Dermis blood vessel endothelial cell (primary cell): Measurements from ENCODE around the gene SH3BP4. TPM values are rescaled to one million over a fixed set of nuclear protein-coding genes. Genes with fewer than 3 reads are reported as not detected.

ENCODE experiments used
- DNase-seq: peaks from one replicate; pipeline ENCODE4 v3.0.0; 2010
- total RNA-seq: library from RNA; depleted of rRNA; stranded (reverse); fragments of >200 nt; gene quantifications from 2 replicates; pipeline ENCODE4 v1.2.3, GENCODE V29; 2014

Gene SH3BP4
- total RNA-seq, 1 donor from 2014 or later, result 35.4 TPM

DNA sequence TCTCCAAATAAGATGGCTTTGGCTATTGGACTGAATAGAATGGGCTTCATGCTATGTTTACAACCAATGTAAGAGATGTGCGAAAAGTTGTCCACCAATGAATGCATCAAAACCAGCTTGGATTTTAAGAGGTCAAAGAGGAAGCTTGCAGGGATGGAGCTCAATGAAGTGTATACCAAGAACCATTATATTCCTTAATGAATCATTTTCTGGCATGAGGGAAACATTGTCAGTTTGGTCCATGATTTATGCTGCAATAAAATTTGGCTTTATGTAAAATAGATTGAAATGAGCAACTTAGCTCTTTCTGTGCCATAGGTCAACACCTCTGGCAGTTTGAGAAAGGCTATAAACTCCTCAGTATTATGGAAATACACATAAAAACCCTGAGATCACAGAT, 107.3 kb downstream of the SH3BP4 start:
- no peak for DNase-seq

DNA sequence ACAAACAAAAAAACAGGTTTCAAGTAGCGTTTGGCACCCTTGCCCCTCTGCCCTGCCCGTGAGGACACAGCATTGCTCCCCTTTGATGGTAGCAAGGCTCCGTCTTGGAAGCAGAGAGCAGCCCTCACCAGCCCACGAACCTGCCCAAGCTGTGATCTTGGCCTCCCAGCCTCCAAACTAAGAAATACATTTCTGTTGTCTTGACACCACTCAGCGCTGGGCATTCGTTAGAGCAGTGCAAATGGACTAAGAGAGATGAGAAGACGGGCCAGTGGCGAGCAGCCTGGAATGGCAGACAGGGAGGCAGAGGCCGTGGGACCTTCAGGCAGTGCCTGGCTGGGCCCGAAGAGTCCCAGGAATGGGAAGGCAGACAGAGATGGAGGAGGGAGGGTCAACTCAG, 109.8 kb downstream of the SH3BP4 start:
- no peak for DNase-seq

DNA sequence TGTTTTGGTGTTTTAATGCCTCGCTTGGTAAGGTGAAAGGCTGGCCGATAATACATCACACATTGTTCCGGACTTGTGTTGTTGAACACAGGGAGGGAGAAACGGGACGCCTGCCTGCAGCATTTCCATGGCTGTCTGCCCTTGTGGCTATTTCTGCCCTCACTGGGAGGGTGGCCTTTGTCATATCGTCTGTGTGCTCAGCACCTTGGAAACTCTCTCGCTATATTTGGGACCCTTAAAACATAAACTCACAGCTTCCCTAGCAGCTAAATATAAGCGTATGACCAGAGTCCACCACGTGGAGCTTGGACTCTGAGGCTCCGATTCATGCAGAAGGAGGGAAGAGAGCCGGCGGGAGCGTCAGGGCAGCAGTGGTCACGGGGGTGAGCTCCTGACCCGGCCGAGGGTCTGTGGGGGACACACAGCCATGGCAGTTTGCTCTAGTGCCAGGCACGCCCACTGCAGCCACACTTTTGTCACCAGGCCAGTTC, 111.7 kb downstream of the SH3BP4 start:
- DNase-seq, result no peak

DNA sequence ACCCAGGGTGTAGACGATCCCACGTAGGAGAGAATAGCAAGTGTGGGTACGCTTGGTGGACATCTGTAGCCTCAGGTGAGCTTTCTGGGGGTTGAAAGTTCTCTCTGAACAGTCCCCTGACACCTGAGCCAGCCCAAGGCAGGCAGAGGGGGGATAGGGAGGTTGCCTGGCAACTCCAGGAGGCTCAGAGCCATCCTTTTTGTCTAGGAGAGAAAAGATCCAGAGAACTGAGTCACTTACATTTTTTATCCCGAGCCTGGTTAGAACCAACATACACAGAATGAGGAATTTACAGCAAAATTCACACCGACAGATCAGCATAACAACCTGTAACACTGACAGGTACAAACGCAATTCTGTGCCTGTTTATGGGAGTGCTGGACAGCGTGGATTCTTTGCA, 113.2 kb downstream of the SH3BP4 start:
- no peak for DNase-seq

DNA sequence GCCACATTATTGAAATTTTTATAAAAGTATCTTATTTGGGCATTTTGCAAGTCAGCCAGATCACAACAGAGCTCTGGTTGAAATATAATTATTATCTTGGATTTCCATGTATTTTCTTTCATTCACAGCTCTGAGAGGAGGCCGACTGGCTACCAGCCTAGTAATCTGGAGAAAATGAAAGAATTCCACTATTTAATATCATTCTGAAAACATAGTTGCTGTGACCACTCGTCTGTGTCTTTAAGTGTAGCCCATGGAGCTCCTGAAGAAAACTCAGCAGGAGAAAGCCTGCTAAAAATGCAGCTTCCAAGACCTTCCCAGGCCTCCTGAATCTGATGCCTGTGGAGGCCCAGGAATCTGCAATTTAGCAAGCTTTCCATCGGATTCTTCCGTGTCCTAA, 114.7 kb downstream of the SH3BP4 start:
- DNase-seq, result no peak

DNA sequence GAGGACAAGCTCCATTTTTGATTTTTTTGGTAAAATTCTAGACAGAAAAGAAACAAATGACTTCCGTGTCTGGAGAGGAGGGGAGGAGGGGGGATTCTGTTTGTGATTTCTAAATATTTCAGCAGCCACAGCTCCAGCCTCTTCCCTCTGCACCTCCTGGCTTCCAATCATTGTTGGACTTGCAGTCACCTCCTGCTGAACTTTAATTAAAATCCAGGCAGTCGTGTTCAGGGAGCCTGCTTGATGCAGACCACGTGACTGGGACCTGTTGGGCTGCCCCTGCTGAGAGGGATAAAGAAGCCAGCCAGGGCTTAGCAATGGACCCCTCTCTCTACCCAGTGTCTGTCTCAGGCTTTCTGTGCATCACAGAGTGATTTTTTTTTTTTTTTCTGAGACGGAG, 115.1 kb downstream of the SH3BP4 start:
- no peak for DNase-seq

DNA sequence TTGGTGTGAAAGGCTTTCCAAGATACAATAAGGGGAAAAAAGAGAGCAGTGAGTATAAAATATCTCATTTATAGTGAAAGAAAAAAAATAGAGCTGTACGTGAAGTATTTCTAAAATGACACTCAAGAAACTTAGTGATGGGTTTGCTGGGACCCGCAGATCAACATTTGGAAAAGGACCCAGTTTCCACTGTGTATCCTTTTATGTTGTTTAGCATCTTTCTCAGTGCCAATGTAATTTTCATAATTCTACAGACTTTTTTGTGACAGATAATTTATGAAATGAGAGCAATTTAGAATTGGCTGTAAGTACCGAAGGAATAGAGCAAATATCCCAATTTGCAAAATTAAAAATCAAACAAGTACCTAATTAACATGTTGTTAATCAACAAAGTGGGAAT, 116.9 kb downstream of the SH3BP4 start:
- no peak for DNase-seq

DNA sequence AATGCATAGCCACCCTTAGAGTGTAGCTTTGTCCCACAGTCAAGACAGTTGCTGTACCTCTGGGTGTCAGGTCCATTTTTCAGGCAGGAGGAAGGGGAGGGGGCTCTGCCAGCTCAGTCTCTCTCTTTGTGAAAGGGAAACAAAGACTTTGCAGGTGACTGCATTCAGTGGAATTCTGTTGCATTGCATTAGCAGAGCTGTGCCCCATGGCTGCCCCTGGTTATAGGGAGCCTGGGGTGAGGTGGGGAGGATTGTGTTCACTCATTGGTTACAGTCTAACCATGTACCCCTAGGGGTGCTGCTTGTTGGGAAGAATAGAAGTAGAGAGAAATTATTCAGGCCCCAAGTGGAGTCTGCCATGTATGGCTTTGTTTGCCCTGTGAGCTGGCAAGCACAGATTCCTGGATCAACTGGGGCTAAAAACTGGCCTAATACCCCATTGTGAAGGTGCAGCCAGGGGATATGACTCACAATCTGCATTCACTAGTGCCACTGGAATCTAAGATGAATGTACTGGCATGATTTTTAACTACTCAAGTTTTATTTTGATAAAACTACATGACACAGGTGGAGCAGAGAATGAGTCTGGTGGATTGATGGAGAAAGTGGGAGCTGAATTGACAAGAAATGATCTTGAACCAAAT, 118.4 kb downstream of the SH3BP4 start:
- DNase-seq, result peak; percentile 64

DNA sequence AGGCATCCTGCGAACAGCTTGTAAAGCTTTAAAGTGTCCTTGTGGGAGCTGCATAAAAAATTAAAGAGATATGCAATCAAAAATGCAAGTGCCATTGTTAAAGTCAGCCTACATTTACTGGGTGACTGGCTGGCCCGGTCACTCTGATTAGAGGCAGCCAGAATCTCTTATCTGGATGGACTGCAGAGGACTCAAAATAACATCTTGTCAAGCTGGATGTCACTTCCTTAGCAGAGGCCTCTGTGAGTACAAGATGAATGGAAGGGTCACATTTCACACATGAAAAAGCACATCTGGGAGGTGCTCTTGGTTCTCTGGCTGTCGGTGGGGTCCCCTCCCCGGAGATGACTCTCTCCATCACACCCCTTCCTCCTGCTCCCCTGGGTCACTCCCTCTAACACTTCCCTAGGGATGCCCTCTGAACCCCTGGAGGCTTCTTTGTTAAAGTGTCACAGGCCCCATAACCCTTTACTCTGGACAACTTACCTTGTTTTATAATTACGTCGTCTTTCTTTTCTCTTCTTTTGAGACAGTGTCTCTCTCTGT, 122.1 kb downstream of the SH3BP4 start:
- DNase-seq, result no peak

DNA sequence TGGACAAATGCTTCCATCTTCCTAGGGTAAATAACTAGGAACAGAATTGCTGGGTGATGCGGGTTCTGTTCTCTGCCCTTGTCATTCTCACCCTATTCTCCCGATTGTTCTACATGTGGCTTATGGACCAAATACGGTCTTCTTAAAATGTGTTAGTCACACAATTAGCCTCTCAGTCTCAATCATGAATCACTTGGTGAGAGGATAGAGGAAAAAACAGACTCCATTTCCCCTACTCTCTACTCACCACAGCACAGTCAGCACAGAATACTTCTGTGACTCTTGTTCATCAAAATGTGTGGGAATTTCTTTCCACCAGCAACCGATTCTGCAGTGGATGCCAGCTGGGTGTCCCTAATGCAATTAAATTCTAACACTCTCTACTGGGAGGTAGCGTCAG, 125.2 kb downstream of the SH3BP4 start:
- no peak for DNase-seq

DNA sequence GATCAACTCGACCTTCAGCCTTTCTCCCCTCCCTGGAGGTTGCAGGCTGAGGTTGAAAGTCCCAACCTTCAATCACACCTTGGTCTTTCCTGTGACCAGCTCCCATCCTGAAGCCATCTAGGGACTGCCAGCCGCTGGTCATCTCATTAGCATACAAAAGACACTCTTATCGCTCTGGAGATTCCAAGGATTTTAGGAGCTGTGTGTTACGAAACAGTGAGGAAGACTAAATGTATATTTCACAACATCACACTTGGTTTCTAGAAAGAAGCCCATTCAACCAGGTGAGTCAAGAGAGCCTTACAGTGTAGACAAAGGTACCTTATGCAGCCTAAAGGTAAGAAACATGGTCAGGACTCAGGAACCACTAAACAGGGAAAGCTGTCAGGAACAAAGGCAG, 126.4 kb downstream of the SH3BP4 start:
- DNase-seq, result no peak

DNA sequence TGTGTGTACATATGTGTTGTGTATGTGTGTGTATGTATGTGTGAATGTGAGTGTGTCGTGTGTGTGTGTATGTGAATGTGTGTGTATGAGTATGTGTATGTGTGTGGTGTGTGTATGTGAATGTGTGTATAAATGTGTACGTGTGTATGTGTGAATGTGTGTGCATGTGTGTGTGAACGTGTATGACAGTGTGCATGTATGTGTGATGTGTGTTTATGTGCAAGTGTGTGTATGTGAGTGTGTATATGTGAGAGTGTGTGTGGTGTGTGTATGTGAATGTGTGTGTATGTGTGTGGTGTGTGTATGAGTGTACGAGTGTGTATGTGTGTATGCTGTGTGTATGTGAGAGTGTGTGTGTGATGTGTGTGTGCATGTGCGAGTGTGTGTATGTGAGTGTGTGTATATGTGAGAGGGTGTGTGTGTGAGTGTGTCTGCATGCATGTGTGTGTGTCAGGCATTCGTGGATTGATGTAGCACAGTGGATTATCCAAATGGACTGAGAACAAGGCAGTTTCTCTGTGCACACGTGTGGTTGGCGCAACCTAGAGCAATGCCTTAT, 127.2 kb downstream of the SH3BP4 start:
- DNase-seq, result no peak

DNA sequence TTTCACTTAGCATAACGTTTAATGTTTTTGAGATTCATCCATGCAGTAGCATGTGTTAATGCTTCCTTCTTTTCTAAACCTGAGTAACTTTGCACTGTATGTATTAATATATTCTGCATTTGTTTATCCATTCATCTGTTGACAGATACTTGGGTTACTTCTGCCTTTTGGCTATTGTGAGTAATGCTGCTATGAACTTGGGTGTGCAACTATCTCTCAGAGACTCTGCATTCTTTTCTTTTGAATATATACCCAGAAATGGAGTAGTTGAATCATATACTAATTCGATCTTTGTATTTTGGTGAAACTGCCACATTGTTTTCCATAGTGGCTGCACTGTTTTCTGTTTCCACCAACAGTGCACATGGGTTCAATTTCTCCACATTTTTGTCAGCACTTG, 128.3 kb downstream of the SH3BP4 start:
- DNase-seq, result no peak

DNA sequence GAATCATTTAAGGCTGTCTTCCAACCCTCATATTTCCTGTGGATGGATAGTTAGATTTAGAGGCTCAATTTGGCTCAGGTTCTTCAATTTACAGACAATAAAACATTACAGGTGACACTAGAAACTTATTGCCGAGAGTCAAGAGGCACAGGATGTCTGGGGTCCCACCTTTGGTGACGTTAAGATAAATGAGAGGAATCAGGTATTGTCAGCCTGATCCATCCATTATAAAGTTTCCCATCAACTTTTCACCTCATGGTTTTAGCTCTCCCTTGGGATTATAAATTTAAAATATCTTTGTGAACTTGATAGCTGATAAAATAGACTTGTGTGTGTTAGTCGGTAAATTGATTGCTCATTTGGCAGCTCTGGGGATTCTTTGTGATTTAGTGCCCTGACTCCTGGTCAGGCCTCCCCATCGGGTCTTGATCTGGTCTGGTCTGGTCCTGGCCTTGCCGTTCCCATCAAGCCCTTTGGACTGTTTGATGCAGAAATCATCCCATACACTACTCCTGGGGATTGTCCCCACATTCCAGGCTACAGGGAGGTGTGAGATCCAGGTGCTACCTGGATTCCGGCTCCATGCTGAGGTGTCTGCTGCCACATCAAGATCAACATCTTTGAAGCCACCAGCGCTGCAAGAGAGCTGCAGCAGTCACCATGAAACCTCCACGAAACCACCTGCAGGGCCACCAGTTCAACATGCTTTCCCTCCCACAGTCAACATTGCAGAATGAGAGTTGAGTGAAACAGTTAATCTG, 130.9 kb downstream of the SH3BP4 start:
- DNase-seq, result no peak

DNA sequence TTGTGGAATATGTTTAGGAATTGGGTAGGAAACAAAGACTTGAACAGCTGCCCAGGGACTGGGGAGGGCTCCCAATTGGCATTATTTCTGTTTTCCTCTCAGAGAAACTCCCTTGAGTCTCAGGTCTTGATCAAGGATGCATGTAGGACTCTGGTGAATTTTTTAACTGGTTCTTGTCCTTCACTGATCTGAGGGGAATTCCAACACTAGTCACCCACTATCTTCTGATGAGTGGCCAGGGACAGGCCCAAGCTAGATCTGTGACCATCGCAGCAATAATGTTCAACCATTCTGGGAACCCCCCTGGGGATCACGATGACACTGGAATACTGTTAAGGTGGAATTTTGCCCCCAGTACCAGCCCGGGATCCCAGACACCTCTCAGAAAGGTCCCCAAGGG, 132.0 kb downstream of the SH3BP4 start:
- no peak for DNase-seq

DNA sequence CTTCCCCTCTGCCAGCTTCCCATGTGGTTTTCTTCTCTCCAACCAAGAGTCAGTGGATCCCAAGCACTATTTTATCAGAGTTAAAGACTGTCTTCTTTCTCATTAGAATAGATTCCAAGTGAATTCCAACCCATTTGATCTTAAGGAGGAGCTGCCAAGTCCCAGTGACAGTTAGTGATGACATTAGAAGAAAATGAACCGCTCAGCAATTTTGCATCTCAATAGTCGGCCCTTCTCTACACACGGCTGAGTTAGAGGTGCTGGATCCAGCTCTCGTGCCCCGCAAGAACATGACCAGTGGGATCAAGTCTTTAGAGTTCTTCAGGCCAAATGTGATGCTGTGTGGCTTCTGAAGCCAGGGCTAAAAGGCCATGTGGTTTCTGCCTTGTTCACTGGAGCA, 132.6 kb downstream of the SH3BP4 start:
- DNase-seq, result no peak

DNA sequence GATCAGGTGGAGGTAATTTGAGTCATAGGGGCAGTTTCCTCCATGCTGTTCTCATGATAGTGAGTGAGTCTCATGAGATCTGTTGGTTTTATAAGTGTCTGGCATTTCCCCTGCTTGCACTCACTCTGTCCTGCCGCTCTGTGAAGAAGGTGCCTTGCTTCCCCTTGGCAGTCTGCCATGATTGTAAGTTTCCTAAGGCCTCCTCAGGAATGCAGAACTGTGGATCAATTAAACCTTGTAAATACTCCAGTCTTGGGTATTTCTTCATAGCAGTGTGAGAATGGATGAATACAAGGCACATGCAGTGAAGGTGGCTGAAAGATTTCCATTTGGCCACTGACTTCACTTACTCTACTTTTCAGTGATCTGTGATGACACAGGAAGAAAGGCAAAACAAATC, 133.7 kb downstream of the SH3BP4 start:
- peak; percentile 21 for DNase-seq

DNA sequence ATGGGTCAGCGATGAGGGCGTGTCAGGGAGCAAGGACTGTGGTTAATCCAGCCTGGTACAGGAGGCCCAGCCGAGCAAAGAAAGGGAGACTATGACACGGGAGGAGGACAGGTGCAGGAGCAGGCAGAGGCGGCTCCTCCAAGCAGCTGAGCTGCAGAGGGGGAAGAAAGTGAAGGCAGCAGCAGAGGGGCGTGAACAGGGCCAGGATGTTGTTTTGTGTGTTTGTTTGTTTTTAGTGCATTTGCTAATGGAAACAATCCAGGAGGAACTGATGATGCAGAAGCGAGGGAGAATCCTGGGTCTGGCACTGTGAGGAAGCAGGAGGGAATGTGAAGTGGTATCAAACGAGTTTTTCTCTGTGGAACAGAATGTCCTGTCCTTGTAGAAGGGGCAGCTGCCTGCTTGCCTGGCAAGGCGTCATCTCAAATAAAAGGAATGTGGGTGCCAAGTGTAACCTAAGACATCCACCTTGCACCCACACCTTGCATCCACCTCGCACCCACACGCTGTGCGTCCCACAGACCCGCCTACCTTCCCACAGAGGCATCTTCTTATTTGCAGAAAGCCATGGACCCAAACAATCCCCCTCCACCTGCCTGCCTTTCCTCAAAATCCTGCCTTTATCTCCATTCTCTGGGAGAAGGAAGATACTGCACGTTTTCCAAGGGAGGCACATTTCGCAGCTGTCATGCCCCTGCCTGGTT, 134.8 kb downstream of the SH3BP4 start:
- DNase-seq, result no peak

DNA sequence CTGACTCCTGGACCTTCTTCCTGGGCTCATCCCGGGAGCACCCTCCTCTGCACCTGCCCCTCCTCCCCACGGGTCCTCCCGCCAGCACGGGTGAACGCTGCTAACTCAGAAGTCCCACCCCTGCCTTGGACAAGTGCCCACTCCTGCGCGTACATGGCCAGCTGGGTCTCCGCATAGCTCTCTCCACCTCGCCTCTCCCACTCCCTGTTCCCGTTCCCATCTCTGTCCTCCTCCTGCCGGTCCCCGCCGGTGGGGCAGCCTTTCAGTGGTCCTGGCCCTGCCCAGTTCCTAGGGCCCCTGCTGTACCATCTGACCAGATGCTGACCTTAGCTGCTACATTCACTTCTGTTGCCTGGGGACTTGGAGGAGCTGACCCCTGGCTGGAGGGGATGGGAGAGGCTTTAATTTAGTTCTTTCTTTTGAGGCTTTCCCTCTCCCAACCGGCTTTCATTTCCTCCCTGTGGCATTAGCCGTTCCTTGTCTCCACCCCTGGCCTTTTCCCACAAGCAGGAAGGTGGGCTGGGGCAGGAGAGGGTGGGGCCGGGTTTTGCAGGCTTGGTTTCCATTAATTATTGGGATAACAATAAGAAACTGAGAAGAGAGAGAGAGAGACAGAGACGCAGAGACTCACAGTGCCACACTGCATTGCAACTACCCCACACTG, 136.1 kb downstream of the SH3BP4 start:
- DNase-seq, result peak; percentile 37

DNA sequence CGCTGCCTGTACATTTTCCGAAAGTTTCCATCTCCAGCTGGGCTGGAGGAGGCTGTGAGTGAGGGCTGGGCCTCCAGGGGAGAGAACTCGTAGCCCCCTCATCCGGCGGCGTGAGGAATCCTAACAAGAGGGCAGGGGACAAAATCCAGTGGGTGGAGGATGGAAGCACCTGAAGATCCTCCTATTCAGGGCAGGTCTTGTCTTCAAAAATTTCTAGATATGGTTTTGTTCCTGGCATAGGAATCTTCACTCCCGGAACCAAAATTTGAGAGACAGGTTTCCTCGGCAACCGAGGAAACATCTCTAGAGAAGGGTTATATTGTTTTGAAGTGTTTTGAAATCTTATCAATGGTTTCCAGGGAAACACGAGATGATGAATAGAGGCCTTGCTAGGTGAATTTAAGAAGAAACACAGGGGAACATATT, 136.7 kb downstream of the SH3BP4 start:
- DNase-seq, result peak; percentile 32

DNA sequence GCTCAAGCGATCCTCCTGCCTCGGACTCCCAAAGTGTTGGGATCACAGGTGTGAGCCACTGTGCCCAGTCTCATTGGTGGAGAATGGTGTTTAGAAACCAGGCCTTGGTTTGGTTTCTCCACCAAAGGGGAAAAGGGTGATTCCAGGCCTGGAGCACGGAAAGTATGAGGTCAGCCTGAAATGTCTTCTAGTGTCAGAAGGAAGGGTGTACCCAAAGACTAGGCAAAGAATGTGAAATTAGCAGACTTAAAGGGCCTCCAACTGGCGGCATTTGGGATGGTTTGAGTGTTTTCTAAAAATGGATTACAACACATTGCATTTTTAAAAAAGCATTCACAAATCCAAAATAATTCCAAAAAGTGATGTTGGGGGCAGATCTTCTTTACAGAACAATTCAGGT, 139.6 kb downstream of the SH3BP4 start:
- DNase-seq, result no peak

DNA sequence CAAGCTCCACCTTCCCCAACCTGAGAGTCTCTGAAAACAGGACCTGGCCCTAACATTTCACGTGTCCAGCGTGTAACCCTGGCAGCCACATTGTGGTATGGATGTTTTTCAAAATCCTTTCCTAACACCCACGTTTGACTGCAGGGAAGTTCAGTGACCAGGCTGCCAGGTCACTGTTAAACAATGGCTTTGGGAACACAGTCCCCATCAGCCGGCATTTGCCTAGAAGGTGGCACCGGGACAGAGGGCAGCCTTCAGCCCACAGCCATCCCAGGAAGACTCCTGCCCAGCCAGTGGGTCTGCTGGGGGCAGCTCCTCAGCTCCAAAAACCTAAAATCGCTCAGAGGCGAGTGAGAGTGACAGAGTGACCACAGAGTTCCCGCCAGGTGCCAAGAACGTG, 140.2 kb downstream of the SH3BP4 start:
- no peak for DNase-seq
